HEK293 (cell line): ENCODE results near the gene ITGAL.
"Not testable (repeated sequence)": the region's sequence is repeated elsewhere in the genome, so short reads cannot be mapped to it uniquely, and the experiment has no call there.

Experiments
- CTCF ChIA-PET: fragments of 350-600 bp; formaldehyde crosslinking; extraction: SDS; loops from one replicate; lab custom pipeline; 2021; ENCODE audit warnings: antibody characterized with exemption; lab: Yijun Ruan, JAX
- POLR2A ChIA-PET: fragments of 300-600 bp; formaldehyde crosslinking; extraction: SDS; loops from one replicate; lab custom pipeline; 2020; ENCODE audit warnings: antibody characterized with exemption, inconsistent platforms; lab: Yijun Ruan, JAX
- H3K27ac ChIP-seq: fragments of 200-500 bp; sonication (Bioruptor generic); 2 replicates; pipeline ENCODE4 v1.5.1; 2014; ENCODE audit warnings: low read depth, low read length, control low read depth, inconsistent platforms; ENCODE audit errors: extremely low read depth
- H3K36me3 ChIP-seq, 2 experiments: fragments of 200-500 bp in 1 of 2; sonication (Bioruptor generic) in 1 of 2; 1 replicate in 1 of 2; 2 replicates in 1 of 2; pipeline ENCODE4 v1.5.1; 2014 to 2017; ENCODE audit warnings: inconsistent platforms in 2 of 2, low read length in 2 of 2; ENCODE audit not compliant: control insufficient read depth in 2 of 2, insufficient read depth in 1 of 2
- H3K4me1 ChIP-seq: fragments of 200-500 bp; sonication (Bioruptor generic); 2 replicates; pipeline ENCODE4 v1.5.1; 2014; ENCODE audit warnings: mild to moderate bottlenecking, low read length, inconsistent platforms; ENCODE audit not compliant: control insufficient read depth, insufficient read depth
- H3K4me3 ChIP-seq: 2 replicates; pipeline ENCODE4 v1.5.1; 2011; ENCODE audit warnings: low read depth, mild to moderate bottlenecking, control low read depth, low read length, moderate library complexity
- H3K9me3 ChIP-seq: fragments of 200-500 bp; sonication (Bioruptor generic); 2 replicates; pipeline ENCODE4 v1.5.1; 2014; ENCODE audit warnings: low read depth, low read length, inconsistent platforms; ENCODE audit not compliant: control insufficient read depth, insufficient read depth
- KLF1 ChIP-seq: fragments of 450-650 bp; formaldehyde crosslinking; IDR thresholded peaks from 2 replicates; pipeline ENCODE4 v1.5.1; 2016; ENCODE audit warnings: missing biosample characterization, missing genetic modification characterization
- MZF1 ChIP-seq: fragments of 450-650 bp; formaldehyde crosslinking; IDR thresholded peaks from 2 replicates; pipeline ENCODE4 v1.5.1; 2017; ENCODE audit warnings: missing biosample characterization, missing genetic modification characterization, borderline replicate concordance
- OSR2 ChIP-seq: fragments of 450-650 bp; formaldehyde crosslinking; IDR thresholded peaks from 2 replicates; pipeline ENCODE4 v1.5.1; 2016; ENCODE audit warnings: missing biosample characterization, missing genetic modification characterization
- SCRT2 ChIP-seq: fragments of 450-650 bp; formaldehyde crosslinking; IDR thresholded peaks from 2 replicates; pipeline ENCODE4 v1.5.1; 2016; ENCODE audit warnings: missing biosample characterization, missing genetic modification characterization
- SP7 ChIP-seq: fragments of 450-650 bp; formaldehyde crosslinking; IDR thresholded peaks from 2 replicates; pipeline ENCODE4 v1.5.1; 2016; ENCODE audit warnings: missing biosample characterization, missing genetic modification characterization
- WT1 ChIP-seq: fragments of 450-650 bp; formaldehyde crosslinking; IDR thresholded peaks from 2 replicates; pipeline ENCODE4 v1.5.1; 2016; ENCODE audit warnings: missing biosample characterization, missing genetic modification characterization
- ZBTB21 ChIP-seq: fragments of 450-650 bp; formaldehyde crosslinking; IDR thresholded peaks from 2 replicates; pipeline ENCODE4 v1.5.1; 2017; ENCODE audit warnings: missing biosample characterization, missing genetic modification characterization
- ZBTB26 ChIP-seq: fragments of 450-650 bp; formaldehyde crosslinking; optimal IDR thresholded peaks from 2 replicates; pipeline ENCODE3; 2016; ENCODE audit warnings: missing biosample characterization, mild to moderate bottlenecking, missing genetic modification characterization
- ZEB2 ChIP-seq: fragments of 450-650 bp; formaldehyde crosslinking; IDR thresholded peaks from 2 replicates; pipeline ENCODE4 v1.5.1; 2016; ENCODE audit warnings: missing biosample characterization, missing genetic modification characterization
- ZIC2 ChIP-seq: fragments of 450-650 bp; formaldehyde crosslinking; IDR thresholded peaks from 2 replicates; pipeline ENCODE4 v1.5.1; 2016; ENCODE audit warnings: missing biosample characterization, missing genetic modification characterization
- ZNF18 ChIP-seq: fragments of 450-650 bp; formaldehyde crosslinking; IDR thresholded peaks from 2 replicates; pipeline ENCODE4 v1.5.1; 2016; ENCODE audit warnings: missing biosample characterization, missing genetic modification characterization
- ZNF274 ChIP-seq, 2 experiments: fragments of 200-500 bp in 1 of 2; fragments of 450-650 bp in 1 of 2; sonication (Bioruptor generic) in 1 of 2; formaldehyde crosslinking in 1 of 2; IDR thresholded peaks; 2 replicates each; pipeline versions ENCODE4 v1.5.1 to v1.6.1; 2014 to 2016; ENCODE audit warnings: borderline replicate concordance in 1 of 2, inconsistent platforms in 1 of 2, low read length in 1 of 2, missing biosample characterization in 1 of 2, missing genetic modification characterization in 1 of 2
- ZNF341 ChIP-seq: fragments of 450-650 bp; formaldehyde crosslinking; IDR thresholded peaks from 2 replicates; pipeline ENCODE4; 2016; ENCODE audit warnings: low read depth, missing biosample characterization, missing genetic modification characterization
- ZNF354C ChIP-seq: fragments of 450-650 bp; formaldehyde crosslinking; IDR thresholded peaks from 2 replicates; pipeline ENCODE4 v1.5.1; 2016; ENCODE audit warnings: missing biosample characterization, missing genetic modification characterization, low read depth, borderline replicate concordance
- ZNF394 ChIP-seq: fragments of 450-650 bp; formaldehyde crosslinking; IDR thresholded peaks from 2 replicates; pipeline ENCODE4 v1.5.1; 2016; ENCODE audit warnings: missing biosample characterization, missing genetic modification characterization, mild to moderate bottlenecking, moderate library complexity, borderline replicate concordance
- ZNF473 ChIP-seq: fragments of 450-650 bp; formaldehyde crosslinking; IDR thresholded peaks from 2 replicates; pipeline ENCODE4 v1.5.1; 2017; ENCODE audit warnings: missing biosample characterization, missing genetic modification characterization
- ZNF518A ChIP-seq: fragments of 450-650 bp; formaldehyde crosslinking; conservative IDR thresholded peaks from 2 replicates; pipeline ENCODE4 v1.5.1; 2016; ENCODE audit warnings: low read depth, missing biosample characterization, missing genetic modification characterization
- ZNF530 ChIP-seq: fragments of 450-650 bp; formaldehyde crosslinking; IDR thresholded peaks from 2 replicates; pipeline ENCODE4 v1.5.1; 2016; ENCODE audit warnings: low read depth, missing biosample characterization, missing genetic modification characterization
- ZNF677 ChIP-seq: fragments of 450-650 bp; IDR thresholded peaks from 2 replicates; pipeline ENCODE4 v1.5.0; 2018; ENCODE audit warnings: missing biosample characterization, mild to moderate bottlenecking, missing genetic modification characterization, moderate library complexity

Gene ITGAL

GRCh38 chr16:30539986-30540526 lies 67.5 kb downstream of the ITGAL start:
- CTCF ChIA-PET = interaction anchor here (1.2 to 1.4 kb wide), 2 partner anchors 17 to 58 kb away, joined by 3 read pairs; no protein-coding TSS in a partner anchor
- TF ChIP-seq ZNF341 (tag by site-specific recombination) = peak; percentile 55
- peak; percentile 70; the same call in 1 of the 2 replicates for TF ChIP-seq KLF1 (tag by site-specific recombination)
- TF ChIP-seq ZNF394 (tag by site-specific recombination) = peak; percentile 46; the same call in 1 of the 2 replicates
- TF ChIP-seq ZNF18 (tag by site-specific recombination) = peak; percentile 69
- TF ChIP-seq OSR2 (tag by site-specific recombination) = peak; percentile 15; the same call in 1 of the 2 replicates
- POLR2A ChIA-PET = interaction anchor here (3.1 kb wide), 1 partner anchor 18 kb away, joined by 12 read pairs; the partner anchor contains the start of gene ZNF764
- H3K4me1 ChIP-seq, H3K9me3 ChIP-seq, H3K36me3 ChIP-seq, H3K27ac ChIP-seq, H3K4me3 ChIP-seq: not testable (repeated sequence)

GRCh38 chr16:30540916-30541464 lies 68.4 kb downstream of the ITGAL start:
- not testable (repeated sequence) for H3K4me3 ChIP-seq, H3K4me1 ChIP-seq, H3K27ac ChIP-seq, H3K9me3 ChIP-seq, H3K36me3 ChIP-seq
- ChIA-PET POLR2A (interaction anchor here (1.2 to 3.1 kb wide), 4 partner anchors 11 to 93 kb away, joined by 3 to 12 read pairs (median 4); partner anchors contain the start of genes ZNF688 and ZNF764), CTCF (interaction anchor here (0.6 kb wide), 2 partner anchors 7 to 73 kb away, joined by 4 to 6 read pairs; no protein-coding TSS in a partner anchor)

- Histone ChIP-seq H3K4me3 (no peak overlapping the region), H3K4me1 (peaks cover 6% of the 10 kb centered on the region; the same call in 1 of the 2 replicates), H3K36me3 (no peaks in the 10 kb centered on the region), H3K27ac (no peak overlapping the region), H3K9me3 (no peaks in the 10 kb centered on the region)
- CTCF ChIA-PET = interaction anchor here (0.6 to 1.1 kb wide), 4 partner anchors 8 to 73 kb away, joined by 3 to 6 read pairs (median 4); no protein-coding TSS in a partner anchor
- POLR2A ChIA-PET = interaction anchor here (0.8 to 3.1 kb wide), 5 partner anchors 12 to 92 kb away, joined by 3 to 12 read pairs (median 5); partner anchors contain the start of genes ZNF688 and ZNF764
- no peak for TF ChIP-seq SCRT2 (tag by site-specific recombination)
- peak; percentile 43 for TF ChIP-seq SP7 (tag by site-specific recombination)
- no peak for TF ChIP-seq ZNF677 (tag by site-specific recombination)
- TF ChIP-seq ZNF354C (tag by site-specific recombination) = no peak
- TF ChIP-seq ZNF473 = no peak
- TF ChIP-seq ZBTB26 (tag by site-specific recombination) = no peak
- no peak for TF ChIP-seq MZF1 (tag by site-specific recombination)
- no peak for TF ChIP-seq ZNF518A (tag by site-specific recombination)
- TF ChIP-seq ZIC2 (tag by site-specific recombination) = peak; percentile 76
- no peak for TF ChIP-seq ZNF530 (tag by site-specific recombination)
- no peak for TF ChIP-seq ZNF274 (IDR thresholded peaks at IDR 0.05; ENCODE audit: low read length)
- no peak for TF ChIP-seq ZNF274 (tag by site-specific recombination; IDR thresholded peaks at IDR 0.05; ENCODE audit: borderline replicate concordance)
- TF ChIP-seq WT1 (tag by site-specific recombination) = peak; percentile 63; the same call in 1 of the 2 replicates
- TF ChIP-seq ZBTB21 (tag by site-specific recombination) = peak; percentile 47; the same call in 1 of the 2 replicates
- TF ChIP-seq ZEB2 = 0 out of 2 replicates have a peak, but pooled peaks have one; percentile 23
These were observed 69.2 kb downstream of the ITGAL start for GRCh38 chr16:30541502-30542329.
